Measurements from ENCODE around the gene TEF.
"Not testable (repeated sequence)": the region's sequence is repeated elsewhere in the genome, so short reads cannot be mapped to it uniquely, and the experiment has no call there.

TEF gene

DNA sequence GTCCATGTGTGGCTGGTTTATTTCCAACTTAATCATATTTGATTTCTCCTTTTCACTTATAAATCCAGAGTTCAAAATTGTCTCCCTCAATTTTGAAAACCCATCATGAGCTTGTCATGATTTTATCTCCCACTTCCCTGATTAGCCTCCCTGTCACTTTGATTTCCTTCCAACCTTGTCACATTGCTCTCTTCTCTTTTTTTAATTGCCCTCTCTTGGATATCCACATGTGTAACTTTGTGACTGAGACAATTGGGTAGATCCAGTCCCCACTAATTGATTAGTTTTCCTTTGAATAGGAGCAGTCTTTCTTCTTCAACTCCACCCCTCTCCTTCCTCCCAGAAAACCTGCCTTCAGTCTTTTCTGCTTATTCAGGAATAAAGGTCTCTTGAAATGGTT, 2.4 kb downstream of the TEF start:
- DNase-seq: no peak

GRCh38 chr22:41387341-41387740, 5.6 kb downstream of the TEF start:
- DNase-seq: no peak

DNA sequence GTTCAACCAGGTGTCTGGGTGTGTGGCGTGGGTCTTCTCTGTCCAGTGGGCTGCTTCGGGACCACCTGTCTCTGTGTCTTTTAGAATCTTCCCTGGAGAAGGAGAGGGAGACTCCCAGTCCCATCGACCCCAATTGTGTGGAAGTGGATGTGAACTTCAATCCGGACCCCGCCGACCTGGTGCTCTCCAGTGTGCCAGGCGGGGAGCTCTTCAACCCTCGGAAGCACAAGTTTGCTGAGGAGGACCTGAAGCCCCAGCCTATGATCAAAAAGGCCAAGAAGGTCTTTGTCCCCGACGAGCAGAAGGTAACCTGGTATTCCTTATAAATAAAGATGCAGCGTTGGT, 12.2 kb downstream of the TEF start:
- no peak for DNase-seq

DNA sequence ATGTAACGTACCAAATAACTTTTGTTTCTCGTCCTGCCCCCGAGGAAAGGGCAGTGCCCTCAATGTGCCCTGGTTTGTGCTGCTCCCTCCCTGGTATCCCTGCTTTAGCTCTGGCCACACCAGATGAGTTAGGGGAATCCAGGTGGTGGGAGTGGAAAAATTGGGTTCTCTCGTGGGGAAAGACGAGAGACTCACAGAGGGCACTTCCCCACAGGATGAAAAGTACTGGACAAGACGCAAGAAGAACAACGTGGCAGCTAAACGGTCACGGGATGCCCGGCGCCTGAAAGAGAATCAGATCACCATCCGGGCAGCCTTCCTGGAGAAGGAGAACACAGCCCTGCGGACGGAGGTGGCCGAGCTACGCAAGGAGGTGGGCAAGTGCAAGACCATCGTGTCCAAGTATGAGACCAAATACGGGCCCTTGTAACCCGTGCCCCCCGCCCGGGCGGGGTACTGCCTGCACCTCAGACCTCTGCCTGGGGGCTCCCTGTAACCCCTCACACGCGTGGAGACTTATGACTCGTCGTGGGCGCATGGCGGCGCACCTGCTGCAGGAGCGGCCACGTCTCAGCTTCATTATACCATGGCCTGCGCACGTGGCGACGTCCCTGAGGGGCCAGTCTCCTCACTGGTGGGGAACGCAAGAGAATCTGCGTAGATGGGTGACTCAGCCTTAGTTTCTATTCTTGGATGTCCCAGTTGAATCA, 13.9 kb downstream of the TEF start:
- DNase-seq: no peak

DNA sequence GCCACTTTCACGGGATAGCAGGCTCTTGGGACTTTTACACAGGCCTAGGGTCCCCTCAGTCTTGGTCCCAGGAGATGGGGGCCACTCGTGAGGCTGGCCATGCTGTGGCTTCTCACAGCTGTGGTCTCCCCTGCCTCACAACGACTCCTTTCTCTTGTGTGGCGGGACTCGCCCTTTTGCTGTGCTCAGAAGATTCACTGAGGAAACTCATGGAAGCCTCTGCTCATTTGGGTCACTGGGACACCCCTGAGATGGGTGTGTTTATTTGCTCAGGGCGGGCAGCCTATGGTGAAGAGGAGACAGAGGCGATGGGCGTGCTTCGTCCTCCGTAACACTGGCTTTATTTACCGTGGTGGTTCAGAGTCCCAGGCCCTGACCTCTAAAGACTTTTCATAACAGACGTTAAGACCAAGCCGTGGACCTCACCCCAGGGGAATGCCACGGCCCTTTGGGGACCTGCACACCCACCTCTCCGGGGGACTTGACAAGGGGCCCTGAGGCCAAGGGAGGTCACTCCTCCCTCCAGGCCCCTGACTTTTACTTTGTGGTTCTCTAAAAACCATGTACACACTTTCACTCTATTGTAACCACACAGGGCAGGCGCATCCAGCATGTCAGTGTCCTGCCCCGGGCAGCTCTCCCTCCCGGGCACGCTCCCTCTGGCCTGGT, 15.5 kb downstream of the TEF start:
- no peak for DNase-seq

DNA sequence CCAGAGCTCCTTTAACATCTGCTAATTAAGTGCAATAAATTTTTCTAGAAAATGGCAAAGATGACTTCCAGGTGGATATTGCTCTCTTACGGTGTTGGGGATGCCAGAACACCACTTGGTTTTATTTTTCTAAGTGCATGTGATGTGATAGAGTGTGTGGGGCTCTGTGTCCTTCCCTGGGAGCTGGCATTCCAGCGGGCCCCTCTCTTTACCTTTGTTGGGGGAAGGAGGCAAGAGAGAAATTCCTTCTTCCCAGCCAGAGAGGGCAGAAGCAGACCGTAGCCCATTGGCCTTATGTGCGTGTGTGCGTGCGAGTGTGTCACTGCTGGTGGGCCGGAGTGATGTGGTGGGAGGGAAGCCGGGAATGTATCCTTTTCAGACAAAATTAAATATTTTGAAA, 17.2 kb downstream of the TEF start:
- no peak for DNase-seq

GRCh38 chr22:41401781-41402648, 20.3 kb downstream of the TEF start:
- peak; percentile 69 for DNase-seq

GRCh38 chr22:41402851-41403250, 21.1 kb downstream of the TEF start:
- DNase-seq: not testable (repeated sequence)

DNA sequence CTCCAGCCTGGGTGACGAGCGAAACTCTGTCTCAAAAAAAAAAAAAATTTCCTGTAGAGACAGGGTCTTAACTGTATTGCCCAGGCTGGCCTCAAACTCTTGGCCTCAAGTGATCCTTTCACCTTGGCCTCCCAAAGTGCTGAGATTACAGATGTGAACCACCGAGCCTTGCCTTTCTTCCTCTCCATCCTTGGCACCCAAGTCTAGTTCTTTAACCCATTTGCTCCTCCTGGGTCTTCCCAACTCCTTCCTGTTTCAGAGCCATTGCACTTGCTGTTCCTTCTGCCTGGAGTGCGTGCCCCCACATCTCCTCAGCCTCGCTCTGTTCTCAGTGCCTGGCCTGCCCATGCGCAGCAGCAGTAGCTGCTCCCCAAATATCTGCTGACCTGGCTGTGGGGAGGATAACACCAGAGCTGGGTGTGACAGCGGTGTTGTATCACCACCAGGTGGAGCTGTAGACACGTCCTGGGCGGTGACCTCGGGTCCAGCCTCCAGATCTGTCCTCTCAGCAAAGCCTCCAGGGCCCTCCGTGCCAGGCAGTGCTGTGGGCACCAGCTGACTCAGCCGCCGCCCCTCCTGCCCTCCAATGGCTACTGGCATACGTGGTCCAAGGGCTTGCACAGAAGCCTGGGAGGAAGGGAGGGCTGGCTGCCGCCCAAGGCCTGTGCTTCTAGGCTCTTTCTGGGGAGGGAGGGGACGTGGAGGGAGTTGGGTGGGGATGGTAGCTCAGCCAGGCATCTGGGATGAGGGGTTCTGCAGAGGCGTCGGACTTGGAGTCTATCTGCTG, 22.0 kb downstream of the TEF start:
- DNase-seq: peak; percentile 85

DNA sequence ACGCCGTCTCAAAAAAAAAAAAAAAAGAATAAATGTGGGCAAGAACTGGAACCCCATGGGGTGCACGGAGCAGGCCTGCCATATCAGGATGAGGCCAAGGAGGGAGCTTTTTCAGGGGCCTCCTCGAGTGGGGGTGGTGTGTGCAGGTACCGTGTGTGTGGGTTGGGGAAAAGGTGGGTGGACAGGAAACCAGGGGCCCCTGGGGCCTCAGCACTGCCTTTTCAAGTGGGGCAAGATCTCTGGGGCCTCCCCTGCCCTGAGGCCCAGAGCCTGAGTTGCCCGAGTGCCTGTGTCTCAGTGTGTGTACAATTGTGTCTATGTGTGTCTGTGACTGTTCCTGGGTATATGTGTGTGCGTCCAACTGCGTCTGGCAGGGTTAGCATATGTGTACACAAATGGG, 23.8 kb downstream of the TEF start:
- DNase-seq: no peak

DNA sequence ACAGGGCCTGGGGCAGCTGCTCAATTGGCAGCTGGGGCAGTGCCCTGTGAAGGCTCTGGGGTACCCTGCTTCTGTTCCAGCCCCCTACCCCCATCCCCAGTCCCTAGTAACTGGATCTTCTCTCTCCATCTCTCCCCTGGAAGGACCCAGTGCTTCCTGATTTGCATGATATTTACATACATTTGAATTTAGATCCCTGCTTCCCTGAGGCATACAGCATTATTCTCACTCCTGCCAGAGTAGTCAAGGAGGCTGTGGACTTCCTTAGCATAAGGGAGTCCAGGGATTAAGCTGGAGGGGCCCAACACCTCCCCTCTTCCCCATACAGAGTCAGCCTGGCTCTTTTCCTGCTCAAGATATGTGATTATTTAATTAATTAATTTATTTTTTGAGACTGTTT, 24.7 kb downstream of the TEF start:
- no peak for DNase-seq

- no peak for DNase-seq
These were observed 25.7 kb downstream of the TEF start for GRCh38 chr22:41407433-41407832.

- DNase-seq: no peak
These were observed 26.9 kb downstream of the TEF start for GRCh38 chr22:41408665-41409064.

GRCh38 chr22:41410311-41410751, 28.6 kb downstream of the TEF start:
- DNase-seq: no peak

DNA sequence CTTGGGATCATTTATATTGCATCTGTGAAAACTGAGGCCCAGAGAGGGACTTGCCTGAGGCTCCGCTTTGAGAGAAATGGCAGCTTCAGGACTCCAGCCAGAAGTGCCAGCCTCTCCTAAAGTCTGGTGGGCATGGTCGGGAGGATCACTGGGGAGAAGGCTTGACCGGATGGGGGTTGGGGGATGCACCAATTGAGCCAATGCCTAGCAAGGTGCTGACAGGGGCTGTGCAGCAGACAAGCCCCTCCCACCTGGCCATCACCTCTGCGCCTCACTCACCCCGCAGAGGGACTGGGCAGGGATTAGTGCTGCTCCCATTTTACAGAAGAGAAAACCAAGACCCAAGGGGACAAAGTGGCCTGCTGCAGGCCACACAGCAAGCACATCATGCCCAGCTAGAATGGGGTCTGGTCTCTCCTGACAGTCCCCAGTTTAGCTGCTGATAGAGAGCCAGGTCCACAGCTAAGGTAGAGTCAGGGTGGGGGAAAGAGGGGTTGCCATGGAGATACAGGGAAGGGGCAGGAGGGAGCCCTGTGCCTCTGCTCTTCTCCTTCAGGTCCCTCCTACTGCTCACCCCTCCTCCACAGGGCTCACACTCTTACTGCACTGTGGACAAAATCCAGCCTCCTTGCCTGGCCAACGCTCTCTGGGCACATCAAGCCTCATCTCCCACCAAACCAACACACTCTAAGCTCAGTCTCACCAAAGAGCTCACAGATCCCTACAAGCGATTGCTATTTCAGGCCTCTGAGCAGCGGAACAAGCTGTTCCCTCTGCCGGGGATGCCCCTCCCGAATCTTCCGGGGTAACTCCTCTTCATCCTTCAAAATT, 29.5 kb downstream of the TEF start:
- DNase-seq: no peak

DNA sequence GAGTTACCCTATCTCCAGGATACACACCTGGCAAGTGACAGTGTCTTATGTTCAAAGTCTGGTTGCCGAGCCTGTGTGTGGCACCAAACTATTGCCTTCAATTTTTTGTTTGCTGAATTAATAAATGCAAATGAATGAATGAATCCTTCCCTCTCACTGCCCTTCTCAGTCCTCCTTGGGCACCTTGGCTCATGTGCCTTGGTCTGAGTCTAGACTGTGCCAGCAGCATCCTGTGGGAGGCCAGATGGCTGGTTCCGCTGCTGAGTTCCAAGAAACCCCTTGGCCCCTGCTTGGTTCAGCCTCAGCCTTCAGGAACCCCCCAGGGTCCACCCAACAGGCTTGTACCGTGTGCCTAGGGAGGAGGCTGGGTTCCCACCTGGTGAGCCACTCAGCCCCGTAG, 33.8 kb downstream of the TEF start:
- no peak for DNase-seq

- no peak for DNase-seq
These were observed 36.1 kb downstream of the TEF start for GRCh38 chr22:41417622-41418390.

DNA sequence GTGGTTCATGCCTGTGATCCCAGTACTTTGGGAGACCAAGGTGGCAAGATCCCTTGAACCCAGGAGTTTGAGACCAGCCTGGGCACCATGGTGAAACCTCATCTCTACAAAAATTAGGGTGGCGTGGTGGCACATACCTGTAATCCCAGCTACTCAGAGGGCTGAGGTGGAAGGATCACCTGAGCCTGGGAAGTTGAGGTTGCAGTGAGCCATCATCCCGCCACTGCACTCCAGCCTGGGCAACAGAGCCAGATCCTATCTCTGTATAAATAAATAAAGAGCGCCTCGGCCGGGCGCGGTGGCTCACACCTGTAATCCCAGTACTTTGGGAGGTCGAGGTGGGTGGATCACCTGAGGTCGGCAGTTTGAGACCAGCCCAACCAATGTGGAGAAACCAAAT, 37.0 kb downstream of the TEF start:
- DNase-seq: no peak

DNA sequence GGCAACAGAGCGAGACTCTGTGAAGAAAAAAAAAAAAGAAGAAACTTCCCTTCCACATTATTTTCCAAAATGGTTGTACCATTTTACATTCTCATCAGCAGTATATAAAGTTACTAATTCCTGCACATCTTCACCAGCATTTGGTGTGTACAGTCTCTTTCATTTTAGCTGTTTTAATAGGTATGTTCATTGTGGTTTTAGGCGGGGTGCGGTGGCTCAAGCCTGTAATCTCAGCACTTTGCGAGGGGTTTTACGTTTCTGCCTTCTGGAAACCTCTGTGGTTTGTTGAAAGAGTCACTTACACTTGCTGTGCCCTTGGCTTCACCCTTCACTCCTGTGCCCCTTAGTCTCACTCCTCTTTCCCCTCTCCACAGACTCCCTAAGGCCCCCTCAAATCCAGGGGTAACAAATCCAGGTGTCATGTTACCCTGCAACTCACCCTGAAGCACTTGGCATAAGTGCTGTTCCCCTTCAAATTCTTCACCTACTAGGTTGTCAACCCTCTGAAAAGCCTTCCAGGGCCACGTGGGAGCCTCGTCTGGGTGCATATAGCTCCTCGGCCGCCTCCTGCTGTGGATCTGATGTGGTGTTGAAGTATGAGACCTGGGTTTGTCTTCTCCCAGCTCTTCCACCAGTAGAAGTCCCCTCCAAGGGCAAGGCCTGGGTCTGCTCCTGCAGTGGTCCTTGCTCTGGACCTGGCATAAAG, 44.1 kb downstream of the TEF start:
- no peak for DNase-seq

DNA sequence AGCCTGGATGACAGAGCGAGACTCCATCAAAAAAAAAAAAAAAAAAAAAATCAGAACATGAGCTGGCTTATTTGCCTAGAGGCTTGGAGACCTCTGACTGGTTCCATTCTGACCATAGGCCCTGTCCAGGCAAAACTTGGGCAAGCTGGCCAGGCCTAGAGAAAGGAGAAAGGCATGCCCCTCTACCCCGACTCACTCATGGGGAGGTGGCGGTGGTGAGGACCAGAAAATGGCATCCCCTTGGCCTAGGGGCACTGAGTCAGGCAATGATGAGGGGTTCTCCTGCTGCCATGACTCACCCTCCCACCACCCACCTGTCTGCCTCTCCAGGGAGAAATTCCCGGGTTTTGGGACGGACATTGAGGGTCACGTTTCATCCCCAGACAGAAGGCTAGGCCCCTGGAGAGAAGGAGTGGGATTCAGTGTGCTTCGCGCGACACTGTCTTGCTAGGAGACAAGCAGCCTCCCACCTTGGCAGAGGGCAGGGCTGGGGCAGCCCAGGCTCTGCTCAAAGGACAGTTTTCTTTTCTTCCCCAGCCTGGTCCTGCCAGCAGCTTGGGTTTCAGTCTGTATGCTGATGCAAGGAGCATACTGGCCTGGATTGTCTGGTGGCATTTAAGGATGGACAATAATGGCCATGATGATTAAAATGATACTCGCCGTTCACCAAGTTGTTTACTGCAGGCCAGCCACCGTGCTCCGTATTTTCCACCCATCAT, 47.6 kb downstream of the TEF start:
- DNase-seq: no peak

Data from NCI-H1694 (cell line).